Measurements from ENCODE around the gene FHL3.

GRCh38 chr1:38046333-38046883, 41.1 kb upstream of the FHL3 start, which contains the start of gene POU3F1:
- TF ChIP-seq CTCF (IDR thresholded peaks at IDR 0.05; ENCODE audit: extremely low read depth in 1 of 2, insufficient read depth in 1 of 2, low read depth in 1 of 2, low read length in 2 of 2) (no peak), POLR2A (IDR thresholded peaks at IDR 0.05; ENCODE audit: low read depth, low read length) (no peak)
